Mesothelial cell of epicardium (in vitro differentiated cells): ENCODE results near the gene PRTN3. TPM values are rescaled to one million over a fixed set of nuclear protein-coding genes. Genes with fewer than 3 reads are reported as not detected.
A peak's percentile ranks its signal among the peaks of the same experiment; 100 is the strongest.

Source experiments
- DNase-seq, 2 experiments: peaks; one replicate each; pipeline ENCODE4 v3.0.0; 2021; ENCODE audit warnings: low spot score in 2 of 2; ENCODE audit not compliant: unreplicated experiment in 2 of 2
- H3K27ac Mint-ChIP-seq: 2 replicates; pipeline ENCODE4 v1.8.0; 2021; ENCODE audit warnings: mixed read lengths
- H3K27me3 Mint-ChIP-seq: 2 replicates; pipeline ENCODE4 v1.8.0; 2021; ENCODE audit warnings: low read depth, mixed read lengths
- H3K36me3 Mint-ChIP-seq: 2 replicates; pipeline ENCODE4 v1.8.0; 2021; ENCODE audit warnings: mixed read lengths
- H3K4me1 Mint-ChIP-seq: 2 replicates; pipeline ENCODE4 v1.8.0; 2021; ENCODE audit warnings: mixed read lengths
- H3K4me3 Mint-ChIP-seq: 2 replicates; pipeline ENCODE4 v1.8.0; 2021; ENCODE audit warnings: mild to moderate bottlenecking, moderate library complexity, mixed read lengths
- H3K9me3 Mint-ChIP-seq: 2 replicates; pipeline ENCODE4 v1.8.0; 2021; ENCODE audit warnings: mixed read lengths
- CTCF ChIP-seq: fragments of 200-600 bp; sonication (generic); IDR thresholded peaks from one replicate; pipeline ENCODE4 v1.5.0; 2021; ENCODE audit warnings: antibody characterized with exemption; ENCODE audit not compliant: unreplicated experiment
- microRNA-seq: library from miRNA; unstranded; fragments of <30 nt; microRNA quantifications from one replicate; pipeline ENCODE4 v1.2.0, GENCODE V29; 2021; ENCODE audit warnings: inconsistent platforms, mixed read lengths
- total RNA-seq: library from RNA; stranded (reverse); gene quantifications from 3 replicates; pipeline ENCODE4 v1.2.1, GENCODE V29; 2021

Gene PRTN3
- total RNA-seq, 1 donor from 2014 or later: not detected

GRCh38 chr19:892894-893689 lies 52.3 kb downstream of the PRTN3 start, which contains the start of the genes MED16 and RNU6-9:
Gene MED16 (minus strand): TSS chr19:893187. CDS start chr19:891131, 2,056 bp downstream.
Gene RNU6-9 (plus strand): TSS chr19:893484.
- DNase-seq: peak; percentile 94
- Mint-ChIP-seq H3K4me1 (no peaks in the 10 kb centered on the region), H3K27ac (peak within 1 kb of the TSS; percentile 100), H3K27me3 (peaks cover 2% of the 10 kb centered on the region), H3K4me3 (peak within 1 kb of the TSS; percentile 86), H3K36me3 (peaks cover 6% of the 10 kb centered on the region), H3K9me3 (no peaks in the 10 kb centered on the region)
- TF ChIP-seq CTCF: no peak

GRCh38 chr19:896434-896833 lies 55.6 kb downstream of the PRTN3 start:
- H3K27me3 Mint-ChIP-seq: peaks cover 2% of the 10 kb centered on the region
- H3K9me3 Mint-ChIP-seq: no peaks in the 10 kb centered on the region
- peaks cover 4% of the 10 kb centered on the region for H3K36me3 Mint-ChIP-seq
- no peaks in the 10 kb centered on the region for H3K4me1 Mint-ChIP-seq
- no peak overlapping the region for H3K27ac Mint-ChIP-seq
- no peak for DNase-seq
- no peak for TF ChIP-seq CTCF
- no peak overlapping the region for H3K4me3 Mint-ChIP-seq

GRCh38 chr19:896999-897398 lies 56.2 kb downstream of the PRTN3 start:
- DNase-seq: no peak
- Mint-ChIP-seq H3K27ac (no peak overlapping the region), H3K9me3 (no peaks in the 10 kb centered on the region), H3K4me3 (no peak overlapping the region), H3K27me3 (peaks cover 2% of the 10 kb centered on the region), H3K36me3 (peaks cover 4% of the 10 kb centered on the region), H3K4me1 (no peaks in the 10 kb centered on the region)
- TF ChIP-seq CTCF: no peak

- no peak for DNase-seq
- Mint-ChIP-seq H3K27ac (no peak overlapping the region), H3K4me3 (no peak overlapping the region)
These were observed 56.7 kb downstream of the PRTN3 start for GRCh38 chr19:897442-898039.

More at GRCh38 chr19:897442-898039, 56.7 kb downstream of the PRTN3 start:
- Mint-ChIP-seq H3K27me3 (peaks cover 2% of the 10 kb centered on the region), H3K4me1 (no peaks in the 10 kb centered on the region), H3K36me3 (peaks cover 4% of the 10 kb centered on the region), H3K9me3 (no peaks in the 10 kb centered on the region)
- no peak for TF ChIP-seq CTCF

Small RNAs within 50 kb of the gene (microRNA-seq; reads per million reads assigned to microRNA genes)
- gene MIR3187: 24.3 reads per million, percentile 46 among the genes with 10 or more reads in this experiment
- gene MIR4745: 39.0 reads per million, percentile 55 among the genes with 10 or more reads in this experiment

Other genes starting within 250 kb of the PRTN3 start
- gene POLRMT, start 207.5 kb upstream of the PRTN3 start, total RNA-seq: 49.5 to 56.4 TPM (median 56.4 TPM) in 3 replicates
- 0.25 to 0.38 TPM in 2 of 3 replicates, not detected in the other for gene FGF22, start 201.1 kb upstream of the PRTN3 start, total RNA-seq
- 41.6 to 47.3 TPM (median 47.1 TPM) in 3 replicates for gene RNF126, start 177.8 kb upstream of the PRTN3 start, total RNA-seq
- gene FSTL3, start 164.6 kb upstream of the PRTN3 start, total RNA-seq: 64.1 to 65.5 TPM (median 64.6 TPM) in 3 replicates
- gene PRSS57, start 145.5 kb upstream of the PRTN3 start, total RNA-seq: not detected in 3 replicates
- 80.5 to 87.1 TPM (median 86.9 TPM) in 3 replicates for gene PALM, start 132.1 kb upstream of the PRTN3 start, total RNA-seq
- gene MISP, start 89.9 kb upstream of the PRTN3 start, total RNA-seq: 1.4 to 2.2 TPM (median 1.5 TPM) in 3 replicates
- gene PTBP1, start 43.5 kb upstream of the PRTN3 start, total RNA-seq: 447 to 482 TPM (median 459 TPM) in 3 replicates
- 140 to 162 TPM (median 152 TPM) in 3 replicates for gene PLPPR3, start 19.0 kb upstream of the PRTN3 start, total RNA-seq
- 6.4 to 7.1 TPM (median 6.7 TPM) in 3 replicates for gene AZU1, start 13.2 kb upstream of the PRTN3 start, total RNA-seq
- not detected in 3 replicates for gene ELANE, start 11.3 kb downstream of the PRTN3 start, total RNA-seq
- gene CFD, start 18.7 kb downstream of the PRTN3 start, total RNA-seq: 3.2 to 3.5 TPM (median 3.4 TPM) in 3 replicates
- gene MED16, start 52.2 kb downstream of the PRTN3 start, total RNA-seq: 79.8 to 87.8 TPM (median 80.0 TPM) in 3 replicates
- not detected in 3 replicates for gene RNU6-9, start 52.5 kb downstream of the PRTN3 start, total RNA-seq
- 47.4 to 50.5 TPM (median 49.5 TPM) in 3 replicates for gene R3HDM4, start 72.2 kb downstream of the PRTN3 start, total RNA-seq
- gene KISS1R, start 76.3 kb downstream of the PRTN3 start, total RNA-seq: 1.0 to 1.5 TPM (median 1.1 TPM) in 3 replicates
- 65.9 to 72.4 TPM (median 70.6 TPM) in 3 replicates for gene ARID3A, start 85.0 kb downstream of the PRTN3 start, total RNA-seq
- gene WDR18, start 143.3 kb downstream of the PRTN3 start, total RNA-seq: 59.3 to 65.2 TPM (median 59.4 TPM) in 3 replicates
- gene GRIN3B, start 159.4 kb downstream of the PRTN3 start, total RNA-seq: 0.29 to 0.36 TPM (median 0.34 TPM) in 3 replicates
- 232 to 245 TPM (median 242 TPM) in 3 replicates for gene TMEM259, start 180.1 kb downstream of the PRTN3 start, total RNA-seq
- not detected in 3 replicates for gene RNU6-2, start 180.5 kb downstream of the PRTN3 start, total RNA-seq
- gene CNN2, start 185.6 kb downstream of the PRTN3 start, total RNA-seq: 492 to 501 TPM (median 493 TPM) in 3 replicates
- 18.0 to 22.5 TPM (median 20.1 TPM) in 3 replicates for gene ABCA7, start 199.1 kb downstream of the PRTN3 start, total RNA-seq
- 2.4 to 3.8 TPM (median 3.2 TPM) in 3 replicates for gene ARHGAP45, start 226.2 kb downstream of the PRTN3 start, total RNA-seq